Muscle of arm (tissue), 12 donors: ENCODE measurements around the gene CDK5RAP1. TPM values are rescaled to one million over a fixed set of nuclear protein-coding genes. Genes with fewer than 3 reads are reported as not detected.
"Not testable (repeated sequence)": the region's sequence is repeated elsewhere in the genome, so short reads cannot be mapped to it uniquely, and the experiment has no call there.

Experiments used
- DNase-seq: peaks from one replicate; pipeline ENCODE4 v3.0.0-alpha.2; 2013
- polyA plus RNA-seq, 12 donors: library from polyadenylated mRNA; unstranded; fragments of 120-200 nt; gene quantifications; one replicate each; pipeline ENCODE4 v1.2.1, GENCODE V29; 2013; ENCODE audit not compliant: insufficient read length in 12 of 12

CDK5RAP1 gene
- polyA plus RNA-seq, 12 donors = 16.1 to 31.4 (median 23.8) TPM; not detected in 1

DNA sequence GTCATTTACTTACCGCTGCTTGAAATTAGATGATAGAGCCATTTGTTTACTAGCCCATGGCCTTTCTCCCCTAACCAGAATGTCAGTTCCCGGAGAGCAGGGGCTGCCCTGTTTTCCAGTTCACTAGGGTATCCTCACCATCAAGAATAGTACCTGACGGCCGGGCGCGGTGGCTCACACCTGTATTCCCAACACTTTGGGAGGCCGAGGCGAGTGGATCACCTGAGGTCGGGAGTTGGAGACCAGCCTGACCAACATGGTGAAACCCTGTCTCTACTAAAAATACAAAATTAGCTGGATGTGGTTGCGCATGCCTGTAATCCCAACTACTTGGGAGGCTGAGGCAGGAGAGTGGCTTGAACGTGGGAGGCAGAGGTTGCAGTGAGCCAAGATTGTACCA, 22.6 kb upstream of the CDK5RAP1 start:
- not testable (repeated sequence) for DNase-seq

DNA sequence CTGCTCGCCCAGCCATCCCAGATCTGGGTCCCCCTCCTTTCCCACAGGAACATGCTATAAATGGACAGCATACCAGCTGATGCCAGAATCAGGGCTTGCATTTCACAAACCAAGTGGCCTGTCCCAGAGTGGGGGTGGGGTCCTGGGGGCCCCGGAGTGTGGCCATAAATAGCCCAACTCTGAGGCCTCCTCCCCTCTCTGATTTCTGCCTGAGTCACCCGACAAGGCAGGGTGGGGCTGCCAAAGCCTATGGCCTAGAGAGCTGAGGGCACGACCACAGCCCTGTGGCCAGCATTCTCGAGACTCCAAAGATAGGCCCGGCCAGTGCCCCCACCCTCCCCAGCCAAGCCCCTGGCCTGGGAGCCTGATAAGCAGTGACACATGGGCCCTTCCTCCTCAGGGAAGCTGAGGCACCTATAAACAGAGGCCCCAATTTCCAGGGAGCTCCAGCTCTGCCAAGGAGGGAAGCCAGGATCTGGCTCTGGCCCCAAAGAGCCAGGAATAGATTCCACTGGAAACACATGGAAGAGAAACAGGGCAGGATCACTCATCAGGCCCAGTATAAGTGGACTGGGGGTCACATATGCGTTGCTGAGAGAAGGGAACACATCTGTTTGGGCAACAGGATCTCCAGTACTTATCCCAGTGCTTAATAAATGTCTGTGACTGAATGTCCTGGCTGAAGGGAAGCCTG, 22.0 kb upstream of the CDK5RAP1 start:
- no peak for DNase-seq

DNA sequence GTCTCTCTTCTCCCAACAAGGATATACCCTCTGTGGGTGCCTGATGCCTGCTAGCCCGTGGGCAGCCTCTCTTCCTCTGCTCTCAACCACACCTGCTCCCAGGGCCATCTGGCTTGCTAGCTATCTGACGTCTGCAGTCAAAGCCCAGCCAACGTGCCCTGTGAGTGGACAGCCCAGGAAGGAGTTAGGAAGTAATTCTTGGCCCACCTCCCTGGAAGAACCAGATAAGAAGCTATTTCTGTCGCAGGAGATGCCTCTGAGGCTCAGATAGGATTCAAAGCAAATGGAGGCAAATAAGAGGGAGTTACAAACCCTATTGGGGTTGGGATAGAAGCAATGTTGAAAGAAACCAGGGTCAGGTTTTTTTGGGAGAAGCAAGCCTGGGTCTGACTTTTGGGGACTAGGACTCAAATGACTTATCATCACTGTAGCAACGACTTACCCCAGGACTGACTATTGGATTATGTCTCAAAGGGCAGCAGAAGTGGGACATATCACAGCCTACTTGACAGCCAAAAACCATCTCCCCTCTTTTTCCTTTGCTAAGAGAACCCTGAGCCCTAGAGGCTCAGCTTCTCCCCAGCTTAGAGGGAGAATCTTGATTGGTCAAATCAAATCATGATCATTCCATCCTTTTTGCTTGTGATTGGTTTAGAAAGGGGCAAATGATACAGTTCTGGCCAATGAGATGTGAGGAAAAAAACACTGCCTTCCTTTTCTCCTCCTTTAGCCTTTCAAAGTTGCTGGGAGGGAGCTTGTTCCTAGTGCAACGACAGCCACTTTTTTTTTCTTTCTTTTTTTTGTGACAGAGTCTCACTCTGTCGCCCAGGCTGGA, 18.0 kb upstream of the CDK5RAP1 start:
- DNase-seq = no peak

DNA sequence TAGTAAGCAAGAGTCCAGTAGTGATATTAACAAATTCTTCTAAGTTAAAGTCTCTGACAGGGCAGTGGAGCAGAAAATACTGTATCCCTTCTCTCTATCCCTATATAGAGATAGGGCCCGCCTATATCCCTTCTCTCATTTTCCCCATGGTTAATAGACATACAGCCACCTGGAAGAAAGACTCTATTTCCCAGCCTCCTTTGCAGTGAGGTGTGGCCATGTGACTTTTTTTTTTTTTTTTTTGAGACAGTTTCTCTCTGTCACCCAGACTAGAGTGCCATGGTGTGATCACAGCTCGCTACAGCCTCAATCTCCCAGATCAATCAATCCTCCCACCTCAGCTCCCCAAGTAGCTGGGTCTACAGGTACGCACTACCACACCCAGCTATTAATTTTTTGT, 16.7 kb upstream of the CDK5RAP1 start:
- DNase-seq = no peak

DNA sequence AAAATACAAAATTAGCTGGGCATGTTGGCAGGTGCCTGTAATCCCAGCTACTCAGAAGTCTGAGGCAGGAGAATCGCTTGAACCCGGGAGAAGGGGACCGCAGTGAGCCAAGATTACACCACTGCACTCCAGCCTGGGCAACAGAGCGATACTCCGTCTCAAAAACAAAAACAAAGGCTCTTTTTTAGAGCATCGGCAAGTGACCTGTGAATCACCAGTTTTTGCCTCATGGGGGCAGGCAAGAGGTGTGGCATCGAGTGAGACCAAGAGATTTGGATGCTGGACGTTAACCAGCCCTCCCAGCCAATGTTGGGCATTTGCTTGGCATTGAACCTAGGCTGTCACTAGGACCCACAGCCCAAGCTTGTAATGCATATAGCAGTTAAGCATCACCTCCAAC, 14.6 kb upstream of the CDK5RAP1 start:
- DNase-seq = no peak

DNA sequence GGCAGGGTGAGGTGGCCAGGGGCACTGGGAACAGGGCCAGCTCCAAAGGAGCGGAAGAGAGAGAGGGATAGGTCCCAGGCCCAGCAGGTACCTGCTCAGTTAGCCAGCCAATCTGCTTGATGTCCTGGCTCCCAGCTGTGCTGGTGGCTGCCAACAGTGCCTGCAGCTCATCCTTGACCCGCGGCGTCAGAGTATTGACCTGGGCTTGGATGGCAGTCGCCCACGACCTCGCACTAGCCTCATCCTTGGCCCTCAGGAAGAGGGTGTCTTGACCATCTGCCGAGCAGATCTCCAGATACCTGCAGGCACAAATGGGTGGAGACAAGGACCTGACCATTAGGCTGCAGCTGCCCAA, 11.1 kb upstream of the CDK5RAP1 start:
- DNase-seq = no peak

DNA sequence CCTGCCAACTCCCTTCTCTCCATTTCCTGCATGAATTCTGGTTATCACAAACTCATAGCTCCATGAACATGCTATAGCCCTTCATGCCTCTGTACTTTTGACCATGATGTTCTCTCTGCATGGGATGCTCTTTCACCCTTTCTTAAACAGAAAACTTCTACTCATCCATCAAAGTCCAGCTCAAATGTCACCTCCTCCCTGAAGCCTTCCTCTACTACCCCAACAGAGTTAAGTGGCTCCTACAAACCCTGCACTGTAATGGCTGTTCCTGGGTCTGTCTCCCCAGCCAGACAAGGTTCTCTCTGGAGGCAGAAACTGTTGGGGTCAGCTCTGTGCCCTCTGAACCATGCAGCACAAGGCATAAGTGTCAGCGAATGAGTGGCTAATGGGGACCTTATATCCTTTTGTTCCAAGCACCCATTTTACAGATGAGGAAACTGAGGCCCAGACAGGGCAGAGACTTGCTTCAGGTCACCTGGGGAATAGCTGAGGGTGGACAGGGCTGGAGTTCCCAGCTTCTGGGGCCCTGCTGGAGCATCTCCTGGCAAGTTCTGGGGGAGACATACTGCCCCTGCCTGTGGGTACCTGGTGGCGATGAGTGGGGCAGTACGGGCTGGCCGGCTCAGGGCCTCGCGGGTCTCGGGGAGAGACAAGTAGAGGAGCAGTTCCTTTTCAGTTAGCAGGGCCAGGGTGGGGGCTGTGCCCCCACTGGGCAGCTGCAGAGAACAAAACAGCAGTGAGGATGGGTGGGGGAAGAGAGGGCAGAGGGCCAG, 10.6 kb upstream of the CDK5RAP1 start:
- DNase-seq = no peak

DNA sequence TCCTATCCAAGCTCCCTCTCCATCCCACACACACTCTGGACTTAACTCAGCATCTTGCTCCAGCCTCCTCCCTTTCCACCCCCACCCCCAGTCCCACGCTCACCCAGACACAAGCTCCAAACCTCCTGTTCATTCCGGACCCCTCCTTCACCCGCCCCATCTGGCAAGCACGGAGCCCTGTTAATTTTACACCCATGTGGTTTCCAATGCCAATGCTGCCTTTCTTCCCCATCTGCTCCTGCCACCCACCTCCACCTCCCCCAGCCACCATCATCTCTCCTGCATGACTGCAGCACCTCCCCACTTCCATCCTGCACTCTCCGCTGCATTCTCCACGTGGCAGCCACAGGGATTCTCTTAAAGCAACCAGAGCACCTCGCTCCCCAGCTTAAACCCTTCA, 9.9 kb upstream of the CDK5RAP1 start:
- DNase-seq = no peak

DNA sequence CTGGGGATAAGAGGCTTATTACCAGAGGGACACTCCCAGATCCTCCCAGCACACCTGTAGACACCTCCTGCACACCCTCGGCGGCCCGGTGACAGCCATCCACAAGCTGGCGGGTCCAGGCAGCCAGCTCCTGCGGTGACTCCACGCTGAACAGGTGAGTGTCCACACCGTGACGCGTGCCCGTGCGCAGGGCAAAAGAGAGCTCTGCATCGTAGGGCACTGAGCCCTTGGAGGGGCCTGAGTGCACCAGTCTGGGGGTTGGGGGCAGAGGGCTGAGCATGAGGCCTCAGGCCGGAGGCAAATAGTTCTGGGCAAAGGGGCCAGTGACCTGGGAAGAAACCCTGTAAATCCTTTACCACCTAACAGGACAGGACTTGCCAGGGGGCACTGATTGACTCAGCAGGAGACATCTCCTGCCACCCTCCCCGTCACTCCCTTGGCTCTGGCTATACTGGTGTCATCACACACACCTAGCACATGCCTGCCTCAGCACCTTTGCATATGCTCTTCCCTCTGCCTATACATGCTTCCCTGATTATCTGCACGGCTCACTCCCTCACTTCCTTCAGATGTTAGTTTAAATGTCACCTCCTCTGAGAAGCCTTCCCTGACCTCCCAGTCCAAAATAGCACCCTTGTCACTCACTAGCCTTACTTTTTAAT, 8.9 kb upstream of the CDK5RAP1 start:
- no peak for DNase-seq

DNA sequence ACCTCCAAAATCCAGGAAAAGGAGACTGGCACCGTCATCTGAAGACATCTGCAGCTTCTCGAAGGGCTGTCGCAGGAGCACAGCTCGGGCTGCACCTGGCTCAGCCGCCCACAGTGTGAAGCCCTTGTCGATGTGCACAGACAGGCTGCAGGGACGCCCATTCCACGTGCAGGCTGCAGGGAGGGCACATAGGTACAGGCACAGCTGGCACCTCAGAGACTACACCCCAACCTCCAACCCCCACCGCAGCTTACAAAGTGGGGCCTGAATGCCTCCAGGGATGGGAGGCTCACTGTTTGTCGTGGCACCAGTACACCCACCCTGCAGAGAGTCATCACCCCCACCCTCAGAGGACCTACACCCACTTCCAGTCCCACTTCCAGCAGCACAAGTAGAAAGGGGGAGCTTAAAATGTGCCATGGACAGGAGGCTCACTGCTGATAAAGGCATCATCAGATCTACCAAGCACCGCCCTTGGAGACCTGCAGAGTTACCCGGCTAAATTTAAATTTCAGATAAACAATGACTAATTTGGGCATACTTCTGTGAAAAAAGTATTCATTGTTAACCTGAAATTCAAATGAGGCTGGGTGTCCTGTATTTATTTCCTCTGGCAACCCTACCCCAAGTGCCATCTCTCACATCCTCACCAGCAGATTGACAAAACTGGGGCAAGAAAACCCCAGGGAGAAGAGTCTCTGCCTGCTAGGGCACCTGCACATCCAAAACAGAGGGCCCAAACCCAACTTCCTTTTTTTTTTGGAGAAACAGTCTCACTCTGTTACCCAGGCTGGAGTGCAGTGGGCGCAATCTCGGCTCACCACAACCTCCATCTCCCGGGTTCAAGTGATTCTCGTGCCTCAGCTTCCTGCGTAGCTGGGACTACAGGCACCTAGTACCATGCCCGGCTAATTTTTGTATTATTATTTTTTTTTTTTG, 7.7 kb upstream of the CDK5RAP1 start:
- DNase-seq = no peak

DNA sequence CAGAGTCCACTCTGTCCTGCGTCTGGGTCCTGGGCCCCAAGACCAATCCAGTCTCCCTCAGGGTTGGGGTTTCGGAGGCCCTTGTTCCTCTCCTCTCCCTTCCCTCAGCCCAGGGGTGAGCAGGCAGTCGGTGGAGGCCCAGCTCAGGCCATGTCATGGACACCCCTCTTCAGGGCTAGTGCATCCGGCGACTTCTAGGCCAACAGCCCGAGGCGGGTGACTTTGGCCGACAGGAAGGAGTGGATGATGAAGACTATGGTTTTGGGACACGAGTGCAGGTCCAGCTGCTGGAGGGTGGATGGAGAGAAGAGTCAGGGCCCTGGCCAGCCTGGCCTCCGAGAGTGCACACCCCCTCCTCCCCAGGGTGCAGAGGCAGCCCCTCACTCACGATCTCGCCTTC, 7.0 kb upstream of the CDK5RAP1 start:
- DNase-seq = no peak

DNA sequence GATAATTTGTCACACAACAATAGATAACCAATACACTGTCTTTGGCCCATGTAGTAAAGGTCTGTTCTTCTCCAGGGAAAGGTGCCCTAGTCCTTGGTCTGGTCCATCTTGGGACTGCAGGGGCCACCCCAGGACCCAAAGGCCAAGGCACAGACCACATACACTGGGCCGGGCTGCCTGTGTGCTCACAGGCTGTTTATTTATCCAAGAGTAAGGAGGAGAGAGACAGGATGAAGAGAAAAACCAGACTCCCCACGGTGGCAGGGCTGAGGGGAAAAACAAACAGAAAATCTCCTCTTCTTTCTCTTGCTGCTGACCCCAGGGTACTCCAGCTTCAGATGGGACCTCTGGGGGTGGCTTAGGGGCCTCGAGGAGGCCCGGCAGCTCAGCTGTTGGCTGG, 6.5 kb upstream of the CDK5RAP1 start:
- no peak for DNase-seq

DNA sequence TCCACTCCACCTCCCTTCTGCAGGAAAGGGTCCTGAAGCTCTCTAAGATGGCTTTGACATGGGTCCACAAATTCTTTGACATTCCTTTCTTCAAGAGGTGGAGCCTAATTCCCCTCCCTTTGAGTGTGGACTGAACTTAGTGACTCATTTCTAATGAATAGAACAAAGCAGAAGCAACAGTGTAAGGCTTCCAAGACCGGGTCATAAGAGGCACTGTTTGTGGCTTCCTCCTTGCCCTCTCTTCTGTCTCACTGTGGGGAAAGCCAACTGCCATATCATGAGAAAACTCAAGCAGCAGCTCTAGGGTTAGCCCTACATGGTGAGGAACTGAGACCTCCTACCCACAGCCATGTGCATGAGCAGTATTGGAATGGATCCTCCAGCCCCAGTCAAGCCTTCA, 5.9 kb upstream of the CDK5RAP1 start:
- DNase-seq = no peak

DNA sequence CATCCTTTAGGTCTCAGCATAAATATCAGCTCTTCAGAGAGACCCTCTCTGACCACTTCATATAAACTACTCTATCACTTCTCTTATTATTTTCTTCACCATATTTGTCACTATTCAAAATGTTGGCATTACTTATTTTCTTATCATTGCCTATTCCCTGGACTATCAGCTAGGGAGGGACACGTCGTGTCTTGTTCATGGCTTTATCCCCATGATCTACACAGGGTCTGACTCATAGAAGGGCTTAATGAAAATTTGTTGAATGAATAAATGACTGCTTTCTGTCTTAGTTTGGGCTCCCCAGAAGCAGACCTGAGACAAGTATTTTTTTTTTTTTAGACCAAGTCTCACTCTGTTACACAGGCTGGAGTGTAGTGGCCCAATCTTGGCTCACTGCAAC, 3.0 kb upstream of the CDK5RAP1 start:
- no peak for DNase-seq

DNA sequence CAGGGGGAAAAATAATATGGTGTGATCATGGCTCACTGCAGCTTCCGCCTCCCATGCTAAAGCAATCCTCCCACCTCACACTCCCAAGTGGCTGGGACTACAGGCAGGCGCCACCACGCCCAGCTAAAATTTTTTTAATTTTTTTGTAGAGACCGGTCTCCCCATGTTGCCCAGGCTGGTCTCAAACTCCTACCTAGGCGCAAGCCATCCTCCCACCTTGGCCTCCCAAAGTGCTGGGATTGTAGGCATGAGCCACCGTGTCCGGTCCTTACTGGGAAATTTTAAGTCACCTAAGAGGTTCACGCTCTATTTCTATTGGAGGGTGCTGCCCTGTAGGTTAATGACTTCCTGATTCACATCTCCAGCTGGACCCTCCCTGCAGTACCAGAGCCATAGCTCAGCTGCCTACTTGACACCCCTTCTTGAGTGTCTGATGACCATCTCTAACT, 626 bp upstream of the CDK5RAP1 start:
- DNase-seq = no peak

DNA sequence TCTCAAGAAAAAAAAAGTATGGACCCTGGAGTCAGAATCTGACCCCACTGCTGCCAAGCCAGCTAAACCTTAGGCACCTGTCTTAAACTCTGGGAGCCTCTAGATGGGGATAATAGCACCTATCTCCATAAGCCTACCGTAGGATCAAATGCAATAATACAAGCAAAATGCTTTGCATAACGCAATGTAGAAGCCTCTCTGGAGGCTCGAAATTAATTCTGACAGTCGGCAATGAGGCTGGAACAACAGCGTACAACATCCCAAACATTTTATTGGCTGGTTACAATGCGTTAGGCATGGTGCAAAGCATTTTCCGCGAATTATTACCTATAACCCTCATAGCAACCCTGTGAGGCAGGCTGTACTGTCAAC, 521 bp downstream of the CDK5RAP1 start:
- DNase-seq = no peak

DNA sequence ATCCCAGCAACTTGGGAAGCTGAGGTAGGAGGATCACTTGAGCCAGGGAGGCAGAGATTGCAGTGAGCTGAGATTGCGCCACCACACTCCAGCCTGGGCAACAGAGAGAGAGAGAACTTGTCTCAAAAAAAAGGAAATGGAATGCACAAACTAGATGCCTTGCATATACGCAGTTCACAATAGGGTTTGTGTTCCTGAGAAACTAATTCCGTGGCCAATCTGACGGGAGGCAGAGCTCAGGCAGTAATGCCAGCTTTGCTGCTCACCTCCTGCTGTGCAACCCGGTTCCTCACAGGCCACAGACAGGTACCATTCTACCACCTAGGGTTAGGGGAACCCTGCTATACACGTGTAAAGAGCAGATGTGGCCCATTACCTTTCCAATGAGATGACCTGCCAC, 1.4 kb downstream of the CDK5RAP1 start:
- DNase-seq = no peak

DNA sequence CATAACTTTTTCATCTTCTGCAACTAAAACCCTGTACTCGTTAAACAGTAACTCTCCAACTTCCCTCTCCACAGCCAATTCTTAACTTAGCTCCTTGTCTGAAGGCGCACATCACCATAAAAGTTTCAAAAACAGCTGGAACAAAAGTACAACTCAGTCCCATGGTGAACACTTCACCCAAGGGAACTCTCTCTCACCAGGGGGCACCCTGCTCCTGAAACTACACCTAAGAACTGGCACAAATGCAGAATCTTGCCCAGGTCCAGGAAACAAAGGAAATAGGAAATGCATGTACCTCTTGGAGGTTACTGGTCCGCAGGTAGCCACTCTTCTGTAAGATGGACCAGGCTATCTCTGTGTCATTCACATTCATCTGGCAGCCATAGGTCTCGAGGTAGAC, 6.6 kb downstream of the CDK5RAP1 start:
- DNase-seq = no peak

DNA sequence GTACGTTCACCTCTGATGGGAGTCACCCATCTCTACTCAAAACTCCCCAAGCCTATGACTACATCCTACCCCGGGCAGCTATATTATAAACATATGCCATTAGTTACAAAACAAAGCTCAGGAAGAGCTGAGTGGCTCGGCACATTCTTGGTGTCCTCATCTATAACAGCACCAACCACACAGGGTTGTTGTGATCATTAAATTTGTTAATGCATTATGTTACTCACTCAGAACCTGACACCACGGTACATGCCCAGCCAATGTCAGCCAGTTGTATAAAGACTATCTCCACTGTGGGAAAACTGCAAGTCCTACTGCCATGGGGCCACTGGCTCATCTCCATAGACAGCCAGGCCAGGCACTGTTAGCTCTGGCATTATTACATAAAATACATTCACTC, 7.7 kb downstream of the CDK5RAP1 start:
- no peak for DNase-seq

DNA sequence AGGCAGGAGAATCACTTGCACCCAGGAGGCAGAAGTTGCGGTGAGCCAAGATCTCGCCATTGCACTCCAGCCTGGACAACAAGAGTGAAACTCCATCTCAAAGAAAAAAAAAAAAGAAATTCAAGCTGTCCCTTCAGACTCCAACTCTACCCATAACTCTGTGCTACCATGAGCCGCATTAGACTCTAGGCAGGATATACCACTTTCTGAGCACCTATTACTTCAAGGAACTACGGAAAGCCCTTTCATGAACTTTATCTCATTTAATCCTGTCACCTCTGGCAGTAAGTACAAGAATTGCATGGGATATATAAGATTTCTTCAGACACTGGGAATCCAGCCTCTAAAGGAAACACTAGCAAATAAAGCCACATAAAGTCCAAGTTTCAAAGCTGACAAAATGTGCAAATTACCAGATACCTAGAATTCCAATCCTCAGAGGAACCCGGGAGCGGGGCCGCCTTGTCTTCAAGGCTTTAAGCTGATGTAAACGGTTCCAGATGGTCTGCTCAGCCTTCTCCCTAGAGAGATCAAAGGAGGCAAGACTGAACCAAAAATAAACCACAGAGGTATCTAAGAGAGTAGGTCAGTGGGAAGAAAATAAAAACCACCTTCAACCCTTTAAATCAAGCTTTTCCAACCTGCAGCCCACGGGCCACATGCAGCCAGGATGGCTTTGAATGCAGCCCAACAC, 9.4 kb downstream of the CDK5RAP1 start:
- DNase-seq = peak; percentile 18
